Prostate gland (tissue), 2 donors: ENCODE results near the gene PET100. TPM values are rescaled to one million over a fixed set of nuclear protein-coding genes. Genes with fewer than 3 reads are reported as not detected.

Experiments used
- DNase-seq: peaks from one replicate; pipeline ENCODE4 v3.0.0-alpha.2; 2019; ENCODE audit warnings: low spot score
- H3K27ac ChIP-seq, 2 donors: fragments of 200-600 bp; sonication (generic); 2 replicates each; pipeline ENCODE4 v1.5.1; 2017 to 2019
- H3K27me3 ChIP-seq: fragments of 200-600 bp; sonication (generic); replicated peaks from 2 replicates; pipeline ENCODE4 v1.5.1; 2019; ENCODE audit not compliant: insufficient read depth
- H3K36me3 ChIP-seq, 2 donors: fragments of 200-600 bp; sonication (generic); 1 replicate in 1 of 2; 2 replicates in 1 of 2; pipeline versions ENCODE4 v1.5.1 to v1.8.1; 2017 to 2019
- H3K4me1 ChIP-seq: fragments of 200-600 bp; sonication (generic); replicated peaks from 2 replicates; pipeline ENCODE4 v1.5.1; 2019
- H3K4me3 ChIP-seq, 2 donors: fragments of 200-600 bp; sonication (generic); 2 replicates each; pipeline ENCODE4 v1.5.1; 2017 to 2019
- H3K9me3 ChIP-seq: fragments of 200-600 bp; sonication (generic); 2 replicates; pipeline ENCODE4 v1.5.1; 2017
- CTCF ChIP-seq, 4 experiments: fragments of 200-600 bp in 2 of 4; fragments of 450-650 bp in 2 of 4; sonication (generic) in 2 of 4; IDR thresholded peaks; 1 replicate in 3 of 4; 2 replicates in 1 of 4; pipeline ENCODE4 v1.5.1; 2016 to 2019; ENCODE audit warnings: antibody characterized with exemption in 4 of 4, mild to moderate bottlenecking in 2 of 4, moderate library complexity in 2 of 4
- POLR2A ChIP-seq: fragments of 450-650 bp; IDR thresholded peaks from one replicate; pipeline ENCODE4 v1.6.1; 2016; ENCODE audit warnings: antibody characterized with exemption, mild to moderate bottlenecking
- POLR2AphosphoS5 ChIP-seq: sonication (generic); formaldehyde crosslinking; IDR thresholded peaks from one replicate; pipeline ENCODE4 v1.6.1; 2017; ENCODE audit warnings: antibody characterized with exemption
- WGBS: methylation state at CpG from one replicate; pipeline ENCODE4 v1.1.5; 2018; 5-methylcytosine and 5-hydroxymethylcytosine counted together
- intact Hi-C: fragments of 100-400 bp; cut with DNase I; formaldehyde crosslinking; loops from one replicate; pipeline ENCODE4 v1.14.2; 2022
- total RNA-seq, 2 donors: library from RNA; depleted of rRNA; stranded (reverse); fragments of >200 nt; gene quantifications; one replicate each; pipeline ENCODE4 v1.1.0, GENCODE V29; 2016

PET100 gene
- total RNA-seq, 2 donors from 2014 or later, result 7.7 to 60.4 TPM

- intact Hi-C loops, result no loop called here
- H3K36me3 ChIP-seq, result no peaks in the 10 kb centered on the region
- H3K27me3 ChIP-seq, result peaks cover 2% of the 10 kb centered on the region
- DNase-seq, result no peak
- WGBS, result 2% methylated on average over 43 of the region's 43 CpGs
- H3K4me1 ChIP-seq, result no peaks in the 10 kb centered on the region
- no peak overlapping the region for H3K4me3 ChIP-seq
- TF ChIP-seq CTCF (IDR thresholded peaks at IDR 0.05) (no peak), POLR2A (no peak), POLR2AphosphoS5 (no peak)
- no peak overlapping the region for H3K27ac ChIP-seq
- no peaks in the 10 kb centered on the region for H3K9me3 ChIP-seq
Observed at GRCh38 chr19:7670150-7670783, 40.7 kb downstream of the PET100 start.

DNA sequence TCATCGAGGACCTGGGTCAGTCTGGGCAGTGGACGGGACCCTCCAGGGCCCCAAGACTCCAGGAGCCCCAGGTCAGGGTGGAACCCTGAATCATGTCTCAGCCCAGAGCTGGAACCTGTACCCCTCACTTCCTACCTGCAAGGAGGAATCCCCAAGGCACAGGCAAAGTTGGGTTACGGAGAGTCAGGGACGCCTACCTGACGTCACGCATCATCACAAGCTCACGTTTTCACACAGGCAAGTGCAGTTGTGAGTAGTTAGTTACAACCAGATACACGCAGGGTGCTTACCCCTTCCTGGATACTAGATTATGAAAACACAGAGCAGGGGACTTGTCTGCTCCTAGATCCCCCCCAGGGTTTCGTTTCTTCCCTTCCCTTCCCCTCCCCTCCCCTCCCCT lies 41.2 kb downstream of the PET100 start:
- H3K4me1 ChIP-seq, result no peaks in the 10 kb centered on the region
- no peaks in the 10 kb centered on the region for H3K36me3 ChIP-seq
- no peak overlapping the region for H3K4me3 ChIP-seq
- H3K9me3 ChIP-seq, result no peaks in the 10 kb centered on the region
- TF ChIP-seq CTCF (IDR thresholded peaks at IDR 0.05) (no peak), POLR2AphosphoS5 (no peak), POLR2A (no peak)
- 20% methylated on average over 9 of the region's 9 CpGs for WGBS
- intact Hi-C loops, result no loop called here
- DNase-seq, result no peak
- H3K27me3 ChIP-seq, result peaks cover 2% of the 10 kb centered on the region
- H3K27ac ChIP-seq, result no peak overlapping the region

- Histone ChIP-seq H3K36me3 (no peaks in the 10 kb centered on the region), H3K27me3 (peaks cover 2% of the 10 kb centered on the region), H3K9me3 (no peaks in the 10 kb centered on the region), H3K4me1 (no peaks in the 10 kb centered on the region), H3K4me3 (no peak overlapping the region), H3K27ac (no peak overlapping the region)
- 41% methylated on average over 9 of the region's 9 CpGs for WGBS
- intact Hi-C loops, result no loop called here
- DNase-seq, result no peak
- no peak for TF ChIP-seq POLR2AphosphoS5
- no peak for TF ChIP-seq POLR2A
- TF ChIP-seq CTCF (IDR thresholded peaks at IDR 0.05), result no peak
Observed at GRCh38 chr19:7672522-7672921, 42.9 kb downstream of the PET100 start.

- Histone ChIP-seq H3K27me3 (peaks cover 2% of the 10 kb centered on the region), H3K27ac (no peak overlapping the region), H3K36me3 (no peaks in the 10 kb centered on the region), H3K4me3 (no peak overlapping the region), H3K9me3 (no peaks in the 10 kb centered on the region), H3K4me1 (no peaks in the 10 kb centered on the region)
- intact Hi-C loops, result loop anchor here (5.0 kb wide), 1 partner anchor 317 kb away; no protein-coding TSS in a partner anchor
- TF ChIP-seq POLR2A (no peak), CTCF (IDR thresholded peaks at IDR 0.05) (no peak), POLR2AphosphoS5 (no peak)
- no peak for DNase-seq
- WGBS, result 53% methylated on average over 21 of the region's 21 CpGs
Observed at GRCh38 chr19:7674010-7675005, 44.7 kb downstream of the PET100 start.
